ENCODE measurements around the gene PLPP4.

Gene PLPP4

DNA sequence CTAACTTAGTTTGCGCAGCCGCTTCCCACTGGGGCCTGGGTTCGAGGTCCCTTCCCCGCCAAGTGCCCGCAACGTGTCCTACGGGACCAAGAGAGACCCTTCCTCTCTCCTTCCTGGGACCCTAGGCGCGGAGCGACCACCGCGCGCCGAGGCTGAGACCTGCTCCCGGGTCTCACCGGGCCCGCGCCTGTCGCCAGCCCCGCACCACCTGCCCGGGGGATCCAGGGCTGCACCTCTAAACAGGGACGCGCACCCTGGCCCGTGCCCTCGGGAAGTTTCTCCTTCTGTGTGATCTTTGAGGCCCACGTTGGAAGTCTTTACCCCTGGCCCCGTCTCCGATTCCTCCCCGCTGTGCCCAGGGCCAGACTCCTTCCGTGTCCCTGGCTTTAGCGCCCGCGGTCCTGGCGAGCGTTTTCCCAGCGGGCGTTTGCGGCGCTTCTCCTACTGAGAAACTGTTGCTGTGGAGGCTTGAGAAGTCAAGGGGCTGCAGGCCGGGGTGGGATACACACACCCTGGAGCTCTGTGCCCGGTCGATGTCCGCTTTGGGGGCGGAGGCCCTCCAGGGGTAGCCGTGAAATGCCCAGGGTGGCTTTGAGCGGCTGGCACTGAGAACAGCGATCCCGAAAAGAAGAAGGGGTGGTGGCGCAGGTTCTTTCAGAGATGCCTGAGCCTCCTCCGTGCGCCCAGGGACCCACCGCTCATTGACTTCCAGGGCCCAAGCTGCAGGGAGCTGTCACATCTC is 575 bp downstream of the PLPP4 start:
- DNase-seq (ENCODE audit: low read depth) = no peak

DNA sequence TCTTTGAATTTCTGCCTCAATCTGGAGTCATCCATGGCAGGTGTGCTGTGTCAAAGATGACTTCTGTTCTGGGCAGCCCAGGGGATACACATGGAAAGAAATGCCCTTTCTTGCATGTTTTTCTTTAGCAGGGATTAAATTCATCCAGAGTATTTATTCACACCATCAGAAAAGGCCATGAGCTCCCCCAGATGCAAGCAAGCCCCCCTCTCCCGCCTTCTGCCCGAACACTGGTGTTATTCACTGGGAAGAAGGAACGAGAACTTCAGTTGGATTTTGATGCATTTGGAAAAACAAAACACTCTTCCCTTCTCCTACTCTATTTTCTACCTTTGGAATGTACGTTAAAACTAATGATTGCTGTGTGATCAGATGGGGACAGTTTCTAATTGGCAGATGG is 1.4 kb downstream of the PLPP4 start:
- DNase-seq (ENCODE audit: low read depth) = no peak

DNA sequence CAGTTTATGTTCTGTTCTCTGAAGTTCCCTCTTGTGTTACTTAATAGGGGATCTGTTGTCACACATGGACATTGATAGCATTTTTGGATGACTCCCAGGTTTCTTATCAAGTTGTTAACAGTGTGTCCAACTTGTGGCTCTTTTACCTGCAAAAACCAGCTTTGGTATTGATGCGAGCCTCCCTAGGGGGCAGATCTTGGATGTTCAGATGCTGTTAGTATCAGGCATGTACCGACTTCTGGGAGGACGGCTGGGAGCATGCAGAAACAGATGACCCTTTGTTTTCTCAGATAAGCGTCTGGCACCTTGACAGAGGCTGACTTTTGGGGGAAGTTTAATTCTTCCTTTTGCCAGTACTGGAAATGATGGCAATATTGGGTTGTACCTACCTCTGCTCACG is 2.2 kb downstream of the PLPP4 start:
- no peak for DNase-seq (ENCODE audit: low read depth)

DNA sequence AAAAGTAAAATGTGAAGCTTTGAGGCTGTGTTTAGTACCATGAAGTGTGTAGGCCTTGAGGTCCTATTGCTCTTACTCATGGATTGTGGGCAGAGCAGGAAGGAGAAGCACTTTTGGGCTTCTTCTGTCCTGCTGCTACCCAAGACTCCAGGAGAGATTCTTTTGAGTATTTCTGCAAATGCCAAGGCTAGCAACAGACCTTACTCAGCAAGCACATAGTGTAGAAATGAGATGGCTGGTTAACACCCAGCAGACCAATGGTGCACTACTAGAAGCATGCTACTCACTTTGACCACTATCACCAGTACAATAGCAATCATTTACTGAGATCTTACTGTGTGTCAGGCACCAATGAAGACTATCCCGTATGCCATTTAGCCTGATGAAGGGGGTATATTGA is 3.2 kb downstream of the PLPP4 start:
- DNase-seq (ENCODE audit: low read depth) = no peak

DNA sequence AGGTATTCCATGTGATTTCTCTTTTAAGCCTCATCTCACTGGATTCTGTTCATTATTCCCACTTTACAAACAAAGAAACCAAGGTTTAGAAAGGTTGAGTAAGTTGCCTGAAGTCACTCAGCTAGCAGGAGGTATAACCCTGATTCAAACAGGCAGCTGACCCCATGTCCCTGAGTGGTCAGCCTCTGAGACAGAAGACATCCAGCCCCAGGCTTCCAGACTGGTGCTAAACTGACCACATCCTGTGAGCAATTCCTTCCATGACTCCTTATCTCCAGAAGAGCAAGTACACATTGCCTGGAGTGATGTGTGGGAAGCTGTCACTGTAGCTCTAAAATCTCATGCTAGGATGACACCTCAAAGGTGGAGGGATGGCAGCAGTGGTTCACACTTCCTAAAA is 3.7 kb downstream of the PLPP4 start:
- peak; percentile 2 for DNase-seq (ENCODE audit: low read depth)

DNA sequence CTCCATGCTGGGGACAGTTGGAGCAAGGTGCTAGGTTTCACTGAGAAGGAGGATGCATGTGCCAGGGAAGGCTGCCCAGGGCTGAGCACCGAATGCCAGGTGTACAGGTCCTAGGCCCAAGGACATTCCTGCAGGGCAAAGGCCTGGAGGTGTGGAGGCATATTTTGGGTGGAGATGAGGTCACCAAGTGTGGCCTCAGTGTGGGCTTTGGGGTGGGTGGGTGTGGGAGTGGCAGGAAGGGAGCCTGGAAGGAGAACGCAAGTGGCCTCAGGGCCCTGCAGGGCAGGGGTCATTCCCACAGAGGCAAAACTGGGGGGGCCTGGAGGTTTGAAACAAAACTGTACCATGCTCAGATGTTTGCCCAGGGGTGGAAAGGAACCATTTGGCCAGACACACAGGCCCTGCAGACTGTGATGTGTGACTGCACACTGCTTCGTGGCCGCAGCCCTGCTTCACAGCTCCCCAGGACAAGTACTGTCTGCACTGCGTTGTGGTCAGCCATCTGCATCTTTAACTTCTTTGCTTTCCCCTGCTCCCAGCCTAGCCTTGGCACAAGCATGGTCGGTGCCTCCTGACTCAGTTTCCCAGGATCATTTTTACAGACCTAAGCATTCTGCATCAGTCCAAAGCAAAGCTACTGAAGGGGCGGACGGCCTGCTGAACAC is 5.1 kb downstream of the PLPP4 start:
- no peak for DNase-seq (ENCODE audit: low read depth)

DNA sequence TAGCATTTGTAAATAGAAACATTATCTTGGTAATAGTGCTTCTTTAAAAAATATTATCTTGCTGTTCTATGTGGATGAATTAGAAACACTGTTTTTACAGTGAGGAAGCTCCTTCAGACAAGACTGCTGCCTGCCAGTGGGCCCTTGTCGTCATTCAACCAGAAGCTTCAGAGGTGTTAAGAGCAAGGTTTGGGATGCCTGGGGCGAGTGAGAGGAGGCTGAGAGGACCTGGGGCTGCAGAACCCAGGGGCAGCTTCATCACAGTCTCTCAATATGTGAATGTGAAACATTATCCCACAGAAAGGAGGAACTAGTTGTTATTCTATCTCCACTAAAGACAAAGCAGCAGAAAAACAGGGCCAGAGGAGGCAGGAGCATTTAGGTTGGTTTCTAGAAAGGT is 8.1 kb downstream of the PLPP4 start:
- no peak for DNase-seq (ENCODE audit: low read depth)

DNA sequence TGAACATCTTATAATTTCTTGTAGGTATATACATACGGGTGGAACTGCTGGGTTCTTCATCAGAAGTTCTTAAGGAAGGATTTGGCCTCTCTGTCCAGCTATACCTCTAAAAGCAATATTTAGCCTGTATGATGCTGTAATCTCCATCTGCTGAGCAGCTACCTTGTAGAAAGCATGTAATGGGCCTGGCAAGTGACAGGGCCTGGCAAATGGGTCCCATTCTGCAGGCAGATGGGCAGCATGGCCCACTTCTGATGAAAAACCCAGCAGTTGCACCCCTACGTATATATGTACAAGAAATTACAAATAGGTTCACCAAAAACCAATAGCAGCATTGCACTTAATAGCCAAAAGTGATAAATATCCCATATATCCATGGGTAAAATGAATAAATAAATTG is 9.0 kb downstream of the PLPP4 start:
- no peak for DNase-seq (ENCODE audit: low read depth)

DNA sequence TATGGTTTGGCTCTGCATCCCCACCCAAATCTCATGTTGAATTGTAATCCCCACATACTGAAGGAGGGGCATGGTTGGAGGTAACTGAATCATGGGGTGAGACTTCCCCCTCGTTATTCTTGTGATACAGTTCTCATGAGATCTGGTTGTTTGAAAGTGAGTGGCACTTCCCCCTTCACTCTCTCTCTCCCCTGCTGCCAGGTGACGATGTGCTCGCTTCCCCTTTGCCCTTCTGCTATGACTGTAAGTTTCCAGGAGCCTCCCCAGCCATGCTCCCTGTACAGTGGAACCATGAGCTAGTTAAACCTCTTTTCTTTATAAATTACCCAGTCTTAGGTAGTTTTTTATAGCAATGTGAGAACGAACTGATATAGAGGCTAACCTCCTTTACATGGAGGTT is 16.6 kb downstream of the PLPP4 start:
- no peak for DNase-seq (ENCODE audit: low read depth)

DNA sequence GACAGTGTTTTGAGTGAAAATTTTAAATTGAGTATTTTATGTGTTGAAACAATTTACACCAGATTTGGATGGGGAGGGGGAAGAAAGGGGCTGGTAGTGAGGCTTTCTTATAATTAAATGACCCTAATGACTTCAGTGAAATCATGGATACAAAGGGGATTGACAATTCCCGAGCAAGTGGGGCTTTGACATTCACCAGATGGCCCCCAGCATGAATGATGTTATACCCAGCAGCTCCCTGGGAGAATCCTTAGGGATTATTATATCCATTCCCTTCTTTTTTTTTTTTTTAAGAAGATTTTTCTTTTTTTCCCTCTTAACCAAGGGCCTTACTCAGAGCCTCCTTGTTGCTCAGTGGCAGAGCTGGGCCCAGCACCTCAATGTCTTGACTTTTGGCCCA is 17.9 kb downstream of the PLPP4 start:
- no peak for DNase-seq (ENCODE audit: low read depth)

DNA sequence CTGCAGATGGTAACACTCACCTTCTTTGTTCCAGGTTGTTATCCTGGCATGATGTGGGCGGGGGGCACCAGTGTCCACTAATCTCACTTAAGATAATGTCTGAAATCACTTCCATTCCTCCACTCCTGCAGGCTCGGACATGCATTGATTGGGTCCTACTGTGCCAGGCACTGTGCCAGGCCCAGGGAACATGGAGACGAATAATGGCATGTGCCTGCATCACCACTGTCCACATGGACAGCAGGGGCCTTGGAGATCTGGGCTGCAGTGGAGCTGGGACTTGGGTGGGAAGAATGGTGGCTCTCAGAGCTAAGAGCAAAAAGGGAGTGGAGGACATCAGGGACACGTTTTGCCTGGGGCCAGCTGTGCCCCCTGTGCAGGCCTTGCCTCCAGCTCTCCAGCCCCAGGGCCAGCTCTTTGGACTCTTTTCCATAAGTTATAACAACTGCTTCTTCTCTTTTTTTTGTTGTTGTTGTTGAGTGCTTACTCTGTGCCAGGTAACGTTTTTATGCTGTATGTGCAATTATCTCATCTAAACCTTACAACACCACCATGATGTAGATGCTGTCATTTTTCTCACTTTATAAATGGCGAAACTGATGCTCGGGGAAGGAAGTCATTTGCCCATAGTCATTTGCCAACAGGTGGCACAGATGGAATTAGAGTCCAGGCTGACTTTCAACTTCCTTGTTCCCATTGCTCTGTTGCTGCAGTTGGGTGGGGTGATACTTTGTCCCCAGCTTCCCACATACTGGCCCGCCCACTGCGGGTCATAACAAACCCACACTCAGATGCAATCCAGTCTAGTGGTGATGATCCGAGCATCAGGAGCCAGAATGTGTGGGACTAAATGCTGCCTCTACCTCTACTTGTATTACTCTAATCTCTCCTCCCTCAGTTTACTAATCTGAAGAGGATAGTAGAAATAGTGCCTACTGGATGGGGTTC is 19.1 kb downstream of the PLPP4 start:
- no peak for DNase-seq (ENCODE audit: low read depth)

DNA sequence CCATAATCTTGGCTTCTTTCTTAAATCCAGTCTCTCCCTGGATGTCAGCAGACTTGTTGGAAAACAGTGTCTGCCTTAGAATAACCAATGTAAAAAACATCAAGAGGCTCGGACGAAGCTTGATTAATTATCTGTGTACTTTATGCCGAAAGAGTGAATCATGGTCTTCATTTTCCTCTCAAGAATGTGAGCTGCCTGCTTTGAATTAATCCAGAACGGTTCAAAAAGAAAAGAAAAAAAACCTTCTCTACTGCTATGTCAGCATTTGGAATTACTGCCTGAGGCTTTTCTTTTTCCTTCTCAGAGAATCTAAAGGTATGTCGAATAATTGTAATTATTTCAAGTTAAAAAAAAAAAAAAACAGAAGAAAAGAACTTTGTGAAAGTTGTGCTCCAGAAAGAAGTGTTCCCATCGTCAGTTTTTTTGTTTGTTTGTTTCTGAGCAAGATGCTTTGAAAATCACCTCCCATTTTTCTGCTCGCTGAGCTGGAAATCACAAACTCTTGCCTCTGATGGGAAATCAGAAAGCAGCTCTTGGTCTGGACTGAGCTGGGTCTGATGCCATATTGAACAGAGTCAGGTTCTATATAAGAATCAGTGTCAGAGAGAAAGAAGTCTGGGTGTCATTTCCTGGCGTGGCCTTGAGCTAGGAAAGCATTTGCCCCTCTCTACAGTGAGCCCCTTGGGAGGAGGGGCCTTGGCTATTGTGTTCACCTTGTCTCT is 20.2 kb downstream of the PLPP4 start:
- DNase-seq (ENCODE audit: low read depth) = no peak

DNA sequence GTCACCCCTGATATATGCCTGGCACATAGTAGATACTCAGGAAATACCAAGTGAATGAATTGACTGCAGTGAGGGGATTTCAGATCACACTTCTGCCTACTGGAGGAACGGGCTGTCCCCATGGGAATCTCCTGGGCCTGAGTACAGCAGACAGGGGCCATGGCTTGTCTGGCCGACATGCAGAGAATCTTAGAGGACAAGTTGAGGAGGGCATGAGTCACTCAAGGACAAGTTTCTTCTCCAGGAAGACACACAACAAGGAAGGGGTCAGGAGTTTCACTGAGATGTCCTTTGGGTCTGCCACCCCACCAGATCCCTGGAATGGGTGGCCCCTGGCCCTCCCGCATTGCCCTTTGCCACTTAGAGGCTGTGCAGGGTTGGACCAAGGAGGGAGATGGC is 20.7 kb downstream of the PLPP4 start:
- DNase-seq (ENCODE audit: low read depth) = no peak

DNA sequence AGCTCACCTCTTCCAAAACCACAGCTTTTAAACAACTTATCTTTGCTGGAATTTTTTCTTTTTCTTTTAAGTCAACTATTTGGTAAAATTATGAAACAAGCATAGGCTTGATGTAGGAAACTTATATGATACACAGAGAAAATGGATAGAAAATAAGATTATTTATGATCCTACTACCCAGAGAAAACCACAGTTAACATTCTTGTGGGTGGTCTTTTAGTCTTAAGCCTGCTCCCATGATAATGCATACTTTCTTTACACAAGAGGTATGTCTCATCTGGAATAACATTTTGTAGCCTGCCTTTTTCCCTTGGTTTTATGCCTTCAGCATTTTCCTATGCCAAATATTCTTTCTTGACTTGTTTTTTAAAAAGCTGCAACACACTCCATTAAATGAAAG is 21.4 kb downstream of the PLPP4 start:
- no peak for DNase-seq (ENCODE audit: low read depth)

DNA sequence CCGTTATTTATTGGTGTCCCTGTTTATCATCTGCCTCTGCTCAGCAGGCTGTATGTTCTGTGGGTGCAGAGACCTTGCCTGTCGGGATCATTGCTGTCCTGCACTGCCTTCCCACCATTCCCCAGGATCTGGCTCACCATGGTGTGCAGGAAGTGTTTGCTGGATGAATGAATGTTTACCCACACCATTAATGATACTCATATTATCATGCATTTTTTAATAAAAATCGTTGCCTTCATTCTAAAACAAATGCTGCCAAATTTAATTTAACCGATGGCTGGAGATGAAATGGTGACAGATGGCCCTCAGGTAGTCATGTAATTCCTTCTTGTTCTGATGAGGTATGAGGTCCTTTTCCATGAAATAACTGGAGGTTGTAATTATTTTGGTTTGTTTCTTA is 22.5 kb downstream of the PLPP4 start:
- DNase-seq (ENCODE audit: low read depth) = no peak

DNA sequence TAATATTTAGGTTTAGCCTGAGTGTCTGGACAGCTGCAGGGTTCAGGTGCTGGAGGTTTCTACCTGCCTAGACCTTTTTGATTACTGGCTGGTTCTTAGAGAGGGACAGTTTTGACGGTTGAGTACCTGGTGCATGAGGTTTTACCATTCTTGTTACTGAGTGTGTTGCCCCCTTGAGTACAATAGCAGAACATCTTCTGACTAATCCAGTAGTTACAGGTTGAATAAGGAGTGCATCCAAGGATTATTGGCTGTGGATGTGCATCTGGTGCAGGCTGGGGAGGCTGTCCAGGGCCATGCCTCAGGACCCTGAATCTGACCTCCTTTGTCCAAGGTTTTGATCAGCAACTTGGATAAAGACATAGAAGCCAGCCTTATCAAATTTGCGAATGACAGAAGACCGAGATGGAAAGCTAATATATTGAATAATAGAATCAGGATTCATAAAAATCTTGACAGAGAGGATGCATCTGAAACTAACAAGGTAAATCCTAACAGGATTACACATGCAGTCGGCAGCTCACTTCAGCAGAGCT is 23.1 kb downstream of the PLPP4 start:
- no peak for DNase-seq (ENCODE audit: low read depth)

DNA sequence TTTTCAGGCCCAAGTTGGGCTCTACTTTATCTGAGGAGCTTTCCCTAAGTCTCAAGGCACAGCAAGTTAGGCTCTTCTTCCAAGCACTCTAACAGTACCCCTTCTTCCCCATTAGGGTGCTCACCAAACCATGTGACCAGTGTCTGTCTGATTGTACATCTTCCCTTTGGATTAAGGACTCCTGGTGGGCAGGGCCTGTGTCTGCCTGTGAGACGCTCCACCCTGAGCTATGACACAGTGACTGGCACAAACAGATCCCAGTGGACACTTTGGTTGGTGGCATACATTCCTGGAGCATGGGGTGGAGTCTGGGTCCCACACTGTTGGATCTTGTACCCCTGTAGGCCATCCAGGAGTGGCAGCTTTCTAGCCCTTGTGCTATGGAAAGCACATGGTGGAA is 23.8 kb downstream of the PLPP4 start:
- no peak for DNase-seq (ENCODE audit: low read depth)

DNA sequence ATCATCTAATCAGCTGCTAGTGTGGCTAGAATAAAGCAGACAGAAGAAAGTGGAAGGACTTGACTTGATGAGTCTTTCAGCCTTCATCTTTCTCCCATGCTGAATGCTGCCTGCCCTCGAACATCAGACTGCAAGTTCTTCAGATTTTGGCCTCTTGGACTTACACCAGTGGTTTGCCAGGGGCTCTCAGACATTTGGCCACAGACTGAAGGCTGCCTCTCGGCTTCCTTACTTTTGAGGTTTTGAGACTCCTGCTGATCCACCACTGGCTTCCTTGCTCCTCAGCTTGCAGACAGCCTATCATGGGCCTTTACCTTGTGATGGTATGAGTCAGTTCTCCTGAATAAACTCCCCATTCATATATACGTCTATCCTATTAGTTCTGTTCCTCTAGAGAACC is 26.0 kb downstream of the PLPP4 start:
- DNase-seq (ENCODE audit: low read depth) = no peak

DNA sequence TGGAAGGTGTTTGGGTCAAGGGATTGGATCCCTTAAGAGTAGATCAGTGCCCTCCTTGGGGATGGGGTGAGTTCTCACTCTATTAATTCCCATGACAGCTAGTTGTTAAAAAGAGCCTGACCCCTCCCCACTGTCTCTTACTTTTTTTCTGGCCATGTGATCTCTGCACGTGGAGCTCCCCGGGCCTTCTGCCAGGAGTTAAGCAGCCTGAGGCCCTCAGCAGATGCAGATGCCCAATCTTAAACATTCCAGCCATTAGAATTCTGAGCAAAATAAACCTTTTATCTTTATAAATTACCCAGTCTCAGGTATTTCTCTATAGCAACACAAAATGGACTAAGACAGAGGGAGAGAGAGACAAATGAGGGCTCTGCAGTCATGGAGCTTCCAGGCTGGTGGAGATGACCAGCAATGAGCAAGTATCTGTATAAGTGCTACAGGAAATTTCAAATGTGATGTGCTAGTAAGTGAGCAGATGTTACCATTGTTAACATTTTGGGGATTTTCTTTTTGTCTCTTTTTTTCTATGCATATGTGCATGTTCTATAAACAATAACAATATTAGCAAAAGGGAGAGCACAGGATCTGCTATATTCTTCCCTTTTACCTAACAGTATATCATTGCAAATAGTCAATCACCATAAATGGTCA is 26.7 kb downstream of the PLPP4 start:
- DNase-seq (ENCODE audit: low read depth) = no peak

DNA sequence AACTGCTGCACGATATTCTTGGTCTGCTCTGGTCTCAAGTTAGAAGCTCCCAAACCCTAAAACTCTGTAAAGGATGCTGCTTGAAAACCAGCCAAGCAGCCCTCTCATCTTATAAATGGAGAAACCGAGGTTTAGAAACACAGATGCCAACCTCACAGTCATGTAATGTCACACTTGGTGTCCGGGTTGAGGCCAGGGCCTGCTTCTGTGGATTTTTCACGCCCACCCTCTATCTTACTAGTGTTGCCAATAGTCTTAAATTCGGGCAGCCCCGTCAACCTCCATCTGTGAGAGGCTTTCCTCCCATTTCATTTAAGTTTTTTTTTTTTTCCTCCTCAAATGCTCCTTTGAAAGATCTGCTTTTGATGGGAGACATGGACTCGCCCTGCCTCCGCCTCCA is 28.9 kb downstream of the PLPP4 start:
- DNase-seq (ENCODE audit: low read depth) = no peak

DNA sequence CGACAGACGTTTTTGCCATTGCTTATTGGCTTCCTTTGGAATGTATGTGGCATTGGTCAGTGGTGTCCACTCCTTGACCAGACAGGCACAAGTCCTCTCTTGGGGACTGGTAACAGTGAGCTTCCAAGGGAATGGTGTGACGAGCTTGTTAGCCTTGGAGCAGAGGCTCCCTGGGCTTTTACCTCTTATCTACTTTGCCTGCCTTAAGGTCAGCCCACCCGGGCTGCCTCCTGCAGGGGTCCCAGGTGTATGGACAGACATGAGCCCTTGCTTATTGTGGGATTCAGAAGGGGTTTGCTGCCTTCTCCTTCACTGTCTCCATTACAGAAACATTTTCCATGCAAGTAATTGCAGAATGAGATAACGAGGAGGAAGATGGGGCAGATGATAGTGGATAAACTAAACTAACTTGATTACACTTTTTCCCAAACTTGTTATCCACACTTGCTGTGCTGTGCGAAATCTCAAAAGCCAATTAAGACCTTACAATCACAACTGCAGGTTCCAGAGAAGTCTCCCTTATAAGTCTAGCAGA is 29.7 kb downstream of the PLPP4 start:
- no peak for DNase-seq (ENCODE audit: low read depth)

All from fibroblast of the conjunctiva (primary cell).